B cell (primary cell): ENCODE measurements around the gene TSPAN18.

Experiments
- CTCF ChIP-seq: fragments of 200-600 bp; IDR thresholded peaks from one replicate; pipeline ENCODE4 v1.8.0; 2022; ENCODE audit warnings: antibody characterized with exemption, mild to moderate bottlenecking
- EZH2 ChIP-seq: IDR thresholded peaks from 2 replicates; pipeline ENCODE4 v1.6.1; 2012; ENCODE audit warnings: borderline replicate concordance, low read depth, mild to moderate bottlenecking, moderate library complexity, low read length; ENCODE audit not compliant: insufficient read depth, poor library complexity, severe bottlenecking

GRCh38 chr11:44870181-44870580, 143.4 kb downstream of the TSPAN18 start:
- TF ChIP-seq CTCF (no peak), EZH2 (no peak)
